Stimulated activated CD8-positive, alpha-beta memory T cell treated with anti-CD3 and anti-CD28 coated beads, Interleukin-4, amount 100 ng/mL, for 48 hours (primary cell): ENCODE measurements around the gene ALG8.
"Not testable (repeated sequence)": the region's sequence is repeated elsewhere in the genome, so short reads cannot be mapped to it uniquely, and the experiment has no call there.

Experiments
- DNase-seq: peaks from one replicate; pipeline ENCODE4 v3.0.0-alpha.2; 2020

ALG8 gene

GRCh38 chr11:78099666-78100065 lies 39.8 kb downstream of the ALG8 start:
- no peak for DNase-seq

GRCh38 chr11:78097666-78098385 lies 41.6 kb downstream of the ALG8 start:
- no peak for DNase-seq

- no peak for DNase-seq
Observed at GRCh38 chr11:78094250-78094649, 45.2 kb downstream of the ALG8 start.

GRCh38 chr11:78086521-78087074 lies 52.8 kb downstream of the ALG8 start:
- DNase-seq: not testable (repeated sequence)

GRCh38 chr11:78085972-78086371 lies 53.5 kb downstream of the ALG8 start:
- no peak for DNase-seq

- DNase-seq: not testable (repeated sequence)
Observed at GRCh38 chr11:78084506-78084905, 54.9 kb downstream of the ALG8 start.

- DNase-seq: no peak
Observed at GRCh38 chr11:78083021-78083420, 56.4 kb downstream of the ALG8 start.

- no peak for DNase-seq
Observed at GRCh38 chr11:78082146-78082545, 57.3 kb downstream of the ALG8 start.

- no peak for DNase-seq
Observed at GRCh38 chr11:78081583-78081982, 57.8 kb downstream of the ALG8 start.

GRCh38 chr11:78080818-78081495 lies 58.5 kb downstream of the ALG8 start:
- DNase-seq: no peak

GRCh38 chr11:78080084-78080817 lies 59.2 kb downstream of the ALG8 start:
- DNase-seq: no peak

- peak; percentile 83 for DNase-seq
Observed at GRCh38 chr11:78079232-78080083, 60.0 kb downstream of the ALG8 start, which contains the start of gene NDUFC2. Gene NDUFC2, minus strand, starts transcription at chr11:78079862. Its CDS starts 118 bp downstream, at chr11:78079744.

- DNase-seq: no peak
Observed at GRCh38 chr11:78078218-78079167, 60.9 kb downstream of the ALG8 start.

- not testable (repeated sequence) for DNase-seq
Observed at GRCh38 chr11:78077592-78077991, 61.8 kb downstream of the ALG8 start.

GRCh38 chr11:78076733-78077403 lies 62.6 kb downstream of the ALG8 start:
- no peak for DNase-seq

- no peak for DNase-seq
Observed at GRCh38 chr11:78074756-78075155, 64.7 kb downstream of the ALG8 start.

- no peak for DNase-seq
Observed at GRCh38 chr11:78072455-78072854, 67.0 kb downstream of the ALG8 start.

GRCh38 chr11:78071717-78072116 lies 67.7 kb downstream of the ALG8 start:
- no peak for DNase-seq

GRCh38 chr11:78070621-78071020 lies 68.8 kb downstream of the ALG8 start:
- no peak for DNase-seq

GRCh38 chr11:78069465-78069864 lies 70.0 kb downstream of the ALG8 start:
- DNase-seq: no peak

GRCh38 chr11:78067704-78068103 lies 71.7 kb downstream of the ALG8 start:
- no peak for DNase-seq
